HCT116 (cell line): ENCODE results near the gene HMCN2. TPM values are rescaled to one million over a fixed set of nuclear protein-coding genes. Genes with fewer than 3 reads are reported as not detected.

ENCODE experiments used
- ATAC-seq: fragments of 200-7000 bp; cut with Tn5 transposase; 2 replicates; pipeline ENCODE4 v1.9.1; 2020; ENCODE audit warnings: mild to moderate bottlenecking, moderate library complexity
- BruUV-seq: library from RNA; stranded (reverse); fragments of 400-500 nt; replicated peaks from 2 replicates; lab custom pipeline; 2021; lab: Mats Ljungman, UMichigan
- CTCF ChIA-PET: fragments of 300-600 bp; sonication (Branson Sonifier 250); formaldehyde crosslinking; loops from one replicate; lab custom pipeline; 2021; ENCODE audit warnings: antibody characterized with exemption; lab: Charles Lee
- POLR2A ChIA-PET: fragments of 300-600, 350-600 bp; sonication (Branson Sonifier 250); formaldehyde crosslinking; loops from one replicate; lab custom pipeline; 2021; ENCODE audit warnings: antibody characterized with exemption; lab: Charles Lee
- RAD21 ChIA-PET, 2 experiments: fragments of 300-600 bp; sonication (Branson Sonifier 250); formaldehyde crosslinking; loops; one replicate each; lab custom pipeline; 2023; ENCODE audit warnings: low total read pairs in 2 of 2; ENCODE audit not compliant: uncharacterized antibody in 2 of 2, unreplicated experiment in 2 of 2, low non-redundant PET in 1 of 2; lab: Charles Lee
- DNase-seq: peaks from one replicate; pipeline ENCODE4 v3.0.0-alpha.2; 2010; ENCODE audit warnings: low read depth, low spot score
- H2AFZ ChIP-seq: fragments of 200-600 bp; shearing (Covaris generic), sonication (generic); 2 replicates; pipeline ENCODE4 v1.6.1; 2017; ENCODE audit warnings: low read depth, mixed run types, mixed read lengths, antibody characterized with exemption, low read length; ENCODE audit not compliant: poor library complexity, severe bottlenecking
- H3K27ac ChIP-seq: 2 replicates; pipeline ENCODE4 v1.5.1; 2012; ENCODE audit warnings: low read depth, low read length
- H3K27me3 ChIP-seq: fragments of 200-600 bp; sonication (generic); 2 replicates; pipeline ENCODE4 v1.6.1; 2016; ENCODE audit warnings: mixed run types, low read length, mixed read lengths; ENCODE audit not compliant: insufficient read depth
- H3K36me3 ChIP-seq, 2 experiments: fragments of 200-500 bp in 1 of 2; fragments of 200-600 bp in 1 of 2; sonication (Bioruptor generic) in 1 of 2; sonication (generic) in 1 of 2; 2 replicates each; pipeline versions ENCODE4 v1.5.1 to v1.6.1; 2014 to 2016; ENCODE audit warnings: low read length in 2 of 2, inconsistent platforms in 1 of 2, mixed read lengths in 1 of 2, mixed run types in 1 of 2; ENCODE audit not compliant: insufficient read depth in 2 of 2, control insufficient read depth in 1 of 2
- H3K4me1 ChIP-seq, 2 experiments: fragments of 200-600 bp in 1 of 2; sonication (generic) in 1 of 2; 2 replicates each; pipeline versions ENCODE4 v1.5.1 to v1.6.1; 2012 to 2017; ENCODE audit warnings: low read length in 2 of 2, inconsistent platforms in 1 of 2, mild to moderate bottlenecking in 1 of 2, mixed read lengths in 1 of 2, mixed run types in 1 of 2, moderate library complexity in 1 of 2; ENCODE audit not compliant: insufficient read depth in 2 of 2, control insufficient read depth in 1 of 2
- H3K4me2 ChIP-seq: fragments of 200-600 bp; sonication (generic); 2 replicates; pipeline ENCODE4 v1.6.1; 2017; ENCODE audit warnings: mixed run types, low read length, mixed read lengths
- H3K4me3 ChIP-seq, 2 experiments: fragments of 200-600 bp in 1 of 2; sonication (generic) in 1 of 2; replicated peaks in 1 of 2; 2 replicates each; pipeline ENCODE4 v1.5.1; 2011 to 2016; ENCODE audit warnings: low read length in 2 of 2, control low read depth in 1 of 2, low read depth in 1 of 2, mild to moderate bottlenecking in 1 of 2, mixed read lengths in 1 of 2, mixed run types in 1 of 2
- H3K79me2 ChIP-seq: fragments of 200-600 bp; sonication (generic); 2 replicates; pipeline ENCODE4 v1.6.1; 2017; ENCODE audit warnings: mild to moderate bottlenecking, mixed run types, low read length, moderate library complexity, mixed read lengths; ENCODE audit not compliant: insufficient read depth
- H3K9ac ChIP-seq: fragments of 200-600 bp; sonication (generic); 2 replicates; pipeline ENCODE4 v1.6.1; 2016; ENCODE audit warnings: low read length, mixed read lengths
- H3K9me2 ChIP-seq: fragments of 200-600 bp; sonication (generic), shearing (Covaris generic); 2 replicates; pipeline ENCODE4 v1.6.1; 2017; ENCODE audit warnings: mixed run types, mild to moderate bottlenecking, moderate library complexity; ENCODE audit not compliant: insufficient read depth
- H3K9me3 ChIP-seq, 2 experiments: fragments of 200-500 bp in 1 of 2; fragments of 200-600 bp in 1 of 2; sonication (Bioruptor generic) in 1 of 2; sonication (generic) in 1 of 2; 2 replicates each; pipeline ENCODE4 v1.6.1; 2014 to 2017; ENCODE audit warnings: low read length in 2 of 2, mixed read lengths in 2 of 2, inconsistent platforms in 1 of 2, low read depth in 1 of 2, mild to moderate bottlenecking in 1 of 2, mixed run types in 1 of 2, moderate library complexity in 1 of 2; ENCODE audit not compliant: control insufficient read depth in 1 of 2, insufficient read depth in 1 of 2
- H4K20me1 ChIP-seq: fragments of 200-600 bp; sonication (generic), shearing (Covaris generic); 2 replicates; pipeline ENCODE4 v1.6.1; 2017; ENCODE audit warnings: mixed run types, mild to moderate bottlenecking, moderate library complexity; ENCODE audit not compliant: insufficient read depth
- CBX3 ChIP-seq: IDR thresholded peaks from 2 replicates; pipeline ENCODE4 v1.6.1; 2012; ENCODE audit warnings: low read depth
- CTCF ChIP-seq, 3 experiments: fragments of 200-600 bp in 1 of 3; sonication (generic) in 1 of 3; IDR thresholded peaks in 2 of 3; conservative IDR thresholded peaks in 1 of 3; 2 replicates each; pipeline ENCODE4 v1.5.1; 2012 to 2017; ENCODE audit warnings: low read depth in 2 of 3, low read length in 2 of 3, antibody characterized with exemption in 1 of 3, borderline replicate concordance in 1 of 3, control low read depth in 1 of 3, mild to moderate bottlenecking in 1 of 3, mixed read lengths in 1 of 3, mixed run types in 1 of 3, moderate library complexity in 1 of 3; ENCODE audit not compliant: insufficient read depth in 1 of 3
- EZH2 ChIP-seq: fragments of 200-600 bp; sonication (generic); IDR thresholded peaks from 2 replicates; pipeline ENCODE4 v1.6.1; 2017; ENCODE audit warnings: antibody characterized with exemption, mixed run types
- FOSL1 ChIP-seq: IDR thresholded peaks from 2 replicates; pipeline ENCODE4 v1.6.1; 2012; ENCODE audit warnings: low read depth
- MAX ChIP-seq: IDR thresholded peaks from 2 replicates; pipeline ENCODE4 v1.6.1; 2012
- POLR2A ChIP-seq: IDR thresholded peaks from 2 replicates; pipeline ENCODE4 v1.7.0; 2011; ENCODE audit warnings: borderline replicate concordance; ENCODE audit not compliant: insufficient read depth, insufficient read length; ENCODE audit errors: extremely low read depth
- POLR2AphosphoS5 ChIP-seq: IDR thresholded peaks from 2 replicates; pipeline ENCODE4 v1.6.1; 2011; ENCODE audit warnings: mild to moderate bottlenecking, low read depth, low read length, moderate library complexity
- SP1 ChIP-seq: IDR thresholded peaks from 2 replicates; pipeline ENCODE4 v1.6.1; 2012; ENCODE audit warnings: low read depth
- TCF7L2 ChIP-seq: IDR thresholded peaks from 2 replicates; pipeline ENCODE4 v1.7.0; 2011; ENCODE audit warnings: borderline replicate concordance, inconsistent platforms; ENCODE audit not compliant: insufficient read depth, insufficient read length; ENCODE audit errors: extremely low read depth
- YY1 ChIP-seq: IDR thresholded peaks from 2 replicates; pipeline ENCODE4 v1.6.1; 2011; ENCODE audit warnings: low read length, low read depth, moderate library complexity, mild to moderate bottlenecking; ENCODE audit not compliant: insufficient replicate concordance; ENCODE audit errors: extremely low read depth
- intact Hi-C: fragments of 100-400 bp; cut with micrococcal nuclease; formaldehyde crosslinking; loops from 2 replicates; pipeline ENCODE4 v1.10.0; 2022
- total RNA-seq: library from RNA; stranded (reverse); gene quantifications from one replicate; pipeline ENCODE4 v1.2.1, GENCODE V29; 2021; ENCODE audit not compliant: unreplicated experiment

Gene HMCN2
- total RNA-seq, 1 experiment from 2014 or later = 0.22 TPM

GRCh38 chr9:130299785-130300615, 34.4 kb downstream of the HMCN2 start:
- no peak for DNase-seq
- H3K27me3 ChIP-seq = peaks cover 43% of the 10 kb centered on the region; the same call in 1 of the 2 replicates
- intact Hi-C loops = no loop called here
- no peak overlapping the region for H3K4me3 ChIP-seq
- no peak for TF ChIP-seq CBX3
- TF ChIP-seq YY1 = no peak
- TF ChIP-seq POLR2A = no peak
- no peak for TF ChIP-seq EZH2
- TF ChIP-seq MAX = no peak
- TF ChIP-seq CTCF (IDR thresholded peaks at IDR 0.05 in 2 of 3, conservative IDR thresholded peaks at IDR 0.05 in 1 of 3; ENCODE audit: borderline replicate concordance in 1 of 3, insufficient read depth in 1 of 3, low read depth in 2 of 3, low read length in 2 of 3) = no peak
- TF ChIP-seq SP1 = no peak
- no peak for TF ChIP-seq POLR2AphosphoS5
- no peak for TF ChIP-seq FOSL1
- TF ChIP-seq TCF7L2 = no peak
- TF ChIP-seq, all 23 proteins: peak for 0
- H4K20me1 ChIP-seq = no peaks in the 10 kb centered on the region
- no peaks in the 10 kb centered on the region for H3K4me1 ChIP-seq
- H3K9ac ChIP-seq = no peak overlapping the region
- no peak overlapping the region for H3K4me2 ChIP-seq
- H3K27ac ChIP-seq = no peak overlapping the region
- RAD21 ChIA-PET = no interaction called here
- POLR2A ChIA-PET = no interaction called here
- no peak for ATAC-seq
- H3K9me2 ChIP-seq = no peaks in the 10 kb centered on the region
- no peaks in the 10 kb centered on the region for H3K9me3 ChIP-seq
- no TSS peak for BruUV-seq
- CTCF ChIA-PET = no interaction called here
- H3K36me3 ChIP-seq = no peaks in the 10 kb centered on the region
- H3K79me2 ChIP-seq = no peaks in the 10 kb centered on the region
- H2AFZ ChIP-seq = no peak overlapping the region
